ENCODE data around the gene CD274.

DNA sequence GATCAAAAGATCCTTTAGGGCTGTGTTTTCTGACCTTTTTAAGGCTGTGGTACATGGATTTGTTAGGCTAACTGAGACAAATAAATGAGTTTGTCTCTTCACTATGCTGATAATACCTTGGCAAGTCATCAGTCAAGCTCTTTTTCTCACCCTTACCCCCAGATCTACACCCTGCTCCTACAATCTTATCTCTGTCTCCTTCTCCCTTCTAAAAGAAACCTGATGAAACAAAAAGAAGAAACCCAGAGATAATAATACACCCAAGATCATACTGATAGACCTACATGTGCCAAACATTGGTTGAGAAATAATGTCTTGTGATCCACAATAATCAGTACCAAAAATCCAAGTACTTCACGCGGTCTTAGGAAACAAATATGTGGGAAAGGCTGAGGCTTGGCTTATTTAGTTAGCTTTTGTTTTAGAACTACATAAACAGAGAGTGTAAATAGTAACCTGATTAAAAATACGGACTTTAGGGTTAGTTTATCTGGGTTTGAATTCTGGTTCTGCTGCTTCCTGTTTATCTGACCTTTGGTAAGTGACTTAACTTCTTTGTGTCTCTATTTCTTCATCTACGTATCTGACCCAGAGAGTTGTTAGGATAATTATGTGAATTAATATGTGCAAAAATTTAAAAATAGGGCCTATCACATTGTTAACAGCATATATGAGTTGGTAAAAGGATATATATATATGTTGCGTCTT lies 35.2 kb downstream of the CD274 start:
- TF ChIP-seq, protein P1, sequence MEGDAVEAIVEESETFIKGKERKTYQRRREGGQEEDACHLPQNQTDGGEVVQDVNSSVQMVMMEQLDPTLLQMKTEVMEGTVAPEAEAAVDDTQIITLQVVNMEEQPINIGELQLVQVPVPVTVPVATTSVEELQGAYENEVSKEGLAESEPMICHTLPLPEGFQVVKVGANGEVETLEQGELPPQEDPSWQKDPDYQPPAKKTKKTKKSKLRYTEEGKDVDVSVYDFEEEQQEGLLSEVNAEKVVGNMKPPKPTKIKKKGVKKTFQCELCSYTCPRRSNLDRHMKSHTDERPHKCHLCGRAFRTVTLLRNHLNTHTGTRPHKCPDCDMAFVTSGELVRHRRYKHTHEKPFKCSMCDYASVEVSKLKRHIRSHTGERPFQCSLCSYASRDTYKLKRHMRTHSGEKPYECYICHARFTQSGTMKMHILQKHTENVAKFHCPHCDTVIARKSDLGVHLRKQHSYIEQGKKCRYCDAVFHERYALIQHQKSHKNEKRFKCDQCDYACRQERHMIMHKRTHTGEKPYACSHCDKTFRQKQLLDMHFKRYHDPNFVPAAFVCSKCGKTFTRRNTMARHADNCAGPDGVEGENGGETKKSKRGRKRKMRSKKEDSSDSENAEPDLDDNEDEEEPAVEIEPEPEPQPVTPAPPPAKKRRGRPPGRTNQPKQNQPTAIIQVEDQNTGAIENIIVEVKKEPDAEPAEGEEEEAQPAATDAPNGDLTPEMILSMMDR (IDR thresholded peaks at IDR 0.05): no peak
- TF ChIP-seq EP300 (IDR thresholded peaks at IDR 0.05; ENCODE audit: low read depth): no peak

All from transverse colon (tissue), 3 donors.